H9 (cell line): ENCODE data around the gene TMEM178B. TPM values are rescaled to one million over a fixed set of nuclear protein-coding genes. Genes with fewer than 3 reads are reported as not detected.

ENCODE experiments used
- DNase-seq: peaks from one replicate; pipeline ENCODE4 v3.0.0-alpha.2; 2017
- H2AFZ ChIP-seq: one replicate; pipeline ENCODE4 v1.6.1; 2013; ENCODE audit warnings: mild to moderate bottlenecking, low read length, control low read depth, moderate library complexity
- H2AK5ac ChIP-seq: 2 replicates; pipeline ENCODE4 v1.6.1; 2013; ENCODE audit warnings: low read length, control low read depth, mixed read lengths; ENCODE audit not compliant: insufficient read length
- H2BK120ac ChIP-seq: one replicate; pipeline ENCODE4 v1.6.1; 2013; ENCODE audit warnings: low read depth, mild to moderate bottlenecking, low read length, control low read depth, inconsistent platforms; ENCODE audit not compliant: poor library complexity, severe bottlenecking
- H2BK12ac ChIP-seq: 2 replicates; pipeline ENCODE4 v1.6.1; 2013; ENCODE audit warnings: low read length, control low read depth, mixed read lengths, low read depth; ENCODE audit not compliant: insufficient read length
- H2BK15ac ChIP-seq: 2 replicates; pipeline ENCODE4 v1.6.1; 2013; ENCODE audit warnings: low read depth, low read length, control low read depth
- H2BK20ac ChIP-seq: one replicate; pipeline ENCODE4 v1.6.1; 2013; ENCODE audit warnings: low read depth, mild to moderate bottlenecking, low read length, control low read depth, inconsistent platforms; ENCODE audit not compliant: poor library complexity, severe bottlenecking
- H2BK5ac ChIP-seq: 2 replicates; pipeline ENCODE4 v1.6.1; 2013; ENCODE audit warnings: low read length, control low read depth, mixed read lengths; ENCODE audit not compliant: insufficient read length
- H3K14ac ChIP-seq: 2 replicates; pipeline ENCODE4 v1.6.1; 2013; ENCODE audit warnings: low read length, control low read depth; ENCODE audit not compliant: insufficient read depth
- H3K18ac ChIP-seq: 2 replicates; pipeline ENCODE4 v1.6.1; 2013; ENCODE audit warnings: low read depth, mild to moderate bottlenecking, mixed read lengths, low read length, control low read depth; ENCODE audit not compliant: insufficient read length
- H3K23ac ChIP-seq: 2 replicates; pipeline ENCODE4 v1.6.1; 2013; ENCODE audit warnings: low read length, control low read depth, mixed read lengths, low read depth; ENCODE audit not compliant: insufficient read length
- H3K23me2 ChIP-seq: 2 replicates; pipeline ENCODE4 v1.6.1; 2013; ENCODE audit warnings: low read depth, mild to moderate bottlenecking, mixed read lengths, low read length, control low read depth; ENCODE audit not compliant: insufficient read length, poor library complexity, severe bottlenecking
- H3K27ac ChIP-seq: 2 replicates; pipeline ENCODE4 v1.5.1; 2013; ENCODE audit warnings: low read length, control low read depth, mixed read lengths, low read depth; ENCODE audit not compliant: insufficient read length
- H3K27me3 ChIP-seq: 2 replicates; pipeline ENCODE4 v1.6.1; 2013; ENCODE audit warnings: low read length, control low read depth, inconsistent platforms; ENCODE audit not compliant: insufficient read depth
- H3K4ac ChIP-seq: 2 replicates; pipeline ENCODE4 v1.6.1; 2013; ENCODE audit warnings: low read depth, mild to moderate bottlenecking, control low read depth, inconsistent platforms, low read length, moderate library complexity
- H3K4me1 ChIP-seq: 2 replicates; pipeline ENCODE4 v1.6.1; 2013; ENCODE audit warnings: low read length, control low read depth, inconsistent platforms; ENCODE audit not compliant: insufficient read depth
- H3K4me2 ChIP-seq: 2 replicates; pipeline ENCODE4 v1.6.1; 2013; ENCODE audit warnings: low read length, control low read depth, mixed read lengths; ENCODE audit not compliant: insufficient read length, insufficient read depth
- H3K56ac ChIP-seq: 2 replicates; pipeline ENCODE4 v1.6.1; 2013; ENCODE audit warnings: low read depth, mild to moderate bottlenecking, mixed read lengths, low read length, control low read depth; ENCODE audit not compliant: insufficient read length
- H3K79me1 ChIP-seq: 2 replicates; pipeline ENCODE4 v1.6.1; 2013; ENCODE audit warnings: low read depth, mild to moderate bottlenecking, moderate library complexity, low read length, control low read depth, inconsistent platforms; ENCODE audit not compliant: insufficient read depth, poor library complexity, severe bottlenecking
- H3K79me2 ChIP-seq: 2 replicates; pipeline ENCODE4 v1.6.1; 2013; ENCODE audit warnings: low read length, control low read depth, inconsistent platforms; ENCODE audit not compliant: insufficient read depth
- H3K9ac ChIP-seq: 2 replicates; pipeline ENCODE4 v1.6.1; 2013; ENCODE audit warnings: low read length, control low read depth, mixed read lengths; ENCODE audit not compliant: insufficient read length; ENCODE audit errors: extremely low read depth
- H3K9me3 ChIP-seq: one replicate; pipeline ENCODE4 v1.6.1; 2013; ENCODE audit warnings: low read depth, low read length, inconsistent platforms; ENCODE audit not compliant: control insufficient read depth
- H3T11ph ChIP-seq: one replicate; pipeline ENCODE4 v1.6.1; 2013; ENCODE audit warnings: mild to moderate bottlenecking, low read length, control low read depth, inconsistent platforms
- H4K20me1 ChIP-seq: one replicate; pipeline ENCODE4 v1.6.1; 2013; ENCODE audit not compliant: control insufficient read depth, insufficient read length, insufficient read depth
- H4K5ac ChIP-seq: 2 replicates; pipeline ENCODE4 v1.6.1; 2013; ENCODE audit warnings: low read depth, mild to moderate bottlenecking, mixed read lengths, low read length, control low read depth; ENCODE audit not compliant: insufficient read length
- H4K8ac ChIP-seq: replicated peaks from 2 replicates; pipeline ENCODE4 v1.6.1; 2013; ENCODE audit warnings: low read length, control low read depth, mixed read lengths, low read depth; ENCODE audit not compliant: insufficient read length
- H4K91ac ChIP-seq: 2 replicates; pipeline ENCODE4 v1.6.1; 2013; ENCODE audit warnings: low read depth, mild to moderate bottlenecking, moderate library complexity, mixed read lengths, low read length, control low read depth; ENCODE audit not compliant: insufficient read length
- H3K27ac Mint-ChIP-seq, 3 experiments: 2 replicates in 2 of 3; 3 replicates in 1 of 3; pipeline ENCODE4 v1.8.0; 2020 to 2021; ENCODE audit warnings: mixed read lengths in 3 of 3, mild to moderate bottlenecking in 1 of 3, moderate library complexity in 1 of 3
- H3K27me3 Mint-ChIP-seq: 2 replicates; pipeline ENCODE4 v1.8.0; 2021; ENCODE audit warnings: low read depth, mild to moderate bottlenecking, moderate library complexity, mixed read lengths
- H3K36me3 Mint-ChIP-seq, 3 experiments: 2 replicates in 2 of 3; 3 replicates in 1 of 3; pipeline ENCODE4 v1.8.0; 2020 to 2021; ENCODE audit warnings: low read depth in 3 of 3, mixed read lengths in 3 of 3; ENCODE audit not compliant: insufficient read depth in 1 of 3
- H3K4me1 Mint-ChIP-seq, 2 experiments: 2 replicates each; pipeline ENCODE4 v1.8.0; 2020; ENCODE audit warnings: mixed read lengths in 2 of 2
- H3K4me3 Mint-ChIP-seq, 2 experiments: 2 replicates in 1 of 2; 3 replicates in 1 of 2; pipeline ENCODE4 v1.8.0; 2020 to 2021; ENCODE audit warnings: mild to moderate bottlenecking in 2 of 2, mixed read lengths in 2 of 2, moderate library complexity in 1 of 2
- H3K9me3 Mint-ChIP-seq, 2 experiments: 2 replicates in 1 of 2; 3 replicates in 1 of 2; pipeline ENCODE4 v1.8.0; 2020; ENCODE audit warnings: mild to moderate bottlenecking in 2 of 2, mixed read lengths in 2 of 2, moderate library complexity in 1 of 2
- WGBS: extraction: QIAGEN DNeasy Blood & Tissue Kit; methylation state at CpG from one replicate; pipeline ENCODE4 v1.1.7; 2013; ENCODE audit warnings: missing lambda C conversion rate, low lambda C conversion rate, mixed read lengths; ENCODE audit not compliant: insufficient read length; ENCODE audit errors: extremely low coverage; 5-methylcytosine and 5-hydroxymethylcytosine counted together
- total RNA-seq: library from RNA; stranded (reverse); gene quantifications from 2 replicates; pipeline ENCODE4 v1.2.1, GENCODE V29; 2021
- TF ChIP-seq, protein P1 (sequence below): fragments of 200-600 bp; sonication (generic); conservative IDR thresholded peaks from 3 replicates; pipeline ENCODE4 v1.8.0; 2021; ENCODE audit warnings: antibody characterized with exemption, mild to moderate bottlenecking

The TMEM178B gene
- total RNA-seq, 1 experiment from 2014 or later = 11.3 TPM

DNA sequence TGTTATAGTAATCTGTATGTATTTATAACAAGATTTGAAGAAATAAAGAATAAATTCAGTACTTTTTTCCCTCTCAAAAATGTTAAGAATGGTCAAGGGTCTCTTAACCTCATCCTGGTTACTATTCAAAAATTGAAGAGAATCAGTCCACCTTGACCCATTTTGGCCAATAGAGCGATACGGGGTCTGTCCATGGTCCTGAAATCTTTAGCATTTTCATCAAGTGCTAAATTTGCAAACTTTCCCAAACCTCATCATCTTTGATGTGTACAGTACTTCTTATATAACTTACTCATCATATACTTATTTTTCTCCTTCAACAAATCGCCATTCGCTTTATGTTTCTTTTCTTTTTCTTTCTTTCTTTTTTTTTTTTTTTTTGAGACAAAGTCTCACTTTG, 23.6 kb downstream of the TMEM178B start:
- H2BK15ac ChIP-seq = no peak overlapping the region
- no peaks in the 10 kb centered on the region for H3K27me3 ChIP-seq
- H4K91ac ChIP-seq = no peak overlapping the region
- H3K4me1 ChIP-seq = peaks cover 14% of the 10 kb centered on the region
- Mint-ChIP-seq H3K9me3 (no peaks in the 10 kb centered on the region), H3K27me3 (no peaks in the 10 kb centered on the region), H3K4me3 (no peak overlapping the region), H3K27ac (no peak overlapping the region), H3K36me3 (no peaks in the 10 kb centered on the region), H3K4me1 (peaks cover 3 to 11% of the 10 kb centered on the region in 2 experiments; a peak in 3 of 4 replicates)
- H3K4ac ChIP-seq = no peak overlapping the region
- no peaks in the 10 kb centered on the region for H3K79me2 ChIP-seq
- H3K27ac ChIP-seq = no peak overlapping the region
- H4K20me1 ChIP-seq = no peaks in the 10 kb centered on the region
- H2AK5ac ChIP-seq = no peak overlapping the region
- no peak overlapping the region for H3K14ac ChIP-seq
- no peak overlapping the region for H2BK120ac ChIP-seq
- H2BK5ac ChIP-seq = no peak overlapping the region
- H4K8ac ChIP-seq = no peak overlapping the region
- DNase-seq = no peak
- H3K56ac ChIP-seq = no peak overlapping the region
- WGBS = 100% methylated on average over 2 of the region's 4 CpGs
- no peaks in the 10 kb centered on the region for H3K9me3 ChIP-seq
- no peaks in the 10 kb centered on the region for H3K23me2 ChIP-seq
- H2BK20ac ChIP-seq = no peak overlapping the region
- no peak overlapping the region for H3K9ac ChIP-seq
- H3K4me2 ChIP-seq = no peak overlapping the region
- H2AFZ ChIP-seq = no peak overlapping the region
- no peak overlapping the region for H4K5ac ChIP-seq
- no peak overlapping the region for H3K23ac ChIP-seq
- no peak overlapping the region for H3T11ph ChIP-seq
- no peak overlapping the region for H3K18ac ChIP-seq
- H3K79me1 ChIP-seq = no peaks in the 10 kb centered on the region
- H2BK12ac ChIP-seq = no peak overlapping the region
- TF ChIP-seq, protein P1, sequence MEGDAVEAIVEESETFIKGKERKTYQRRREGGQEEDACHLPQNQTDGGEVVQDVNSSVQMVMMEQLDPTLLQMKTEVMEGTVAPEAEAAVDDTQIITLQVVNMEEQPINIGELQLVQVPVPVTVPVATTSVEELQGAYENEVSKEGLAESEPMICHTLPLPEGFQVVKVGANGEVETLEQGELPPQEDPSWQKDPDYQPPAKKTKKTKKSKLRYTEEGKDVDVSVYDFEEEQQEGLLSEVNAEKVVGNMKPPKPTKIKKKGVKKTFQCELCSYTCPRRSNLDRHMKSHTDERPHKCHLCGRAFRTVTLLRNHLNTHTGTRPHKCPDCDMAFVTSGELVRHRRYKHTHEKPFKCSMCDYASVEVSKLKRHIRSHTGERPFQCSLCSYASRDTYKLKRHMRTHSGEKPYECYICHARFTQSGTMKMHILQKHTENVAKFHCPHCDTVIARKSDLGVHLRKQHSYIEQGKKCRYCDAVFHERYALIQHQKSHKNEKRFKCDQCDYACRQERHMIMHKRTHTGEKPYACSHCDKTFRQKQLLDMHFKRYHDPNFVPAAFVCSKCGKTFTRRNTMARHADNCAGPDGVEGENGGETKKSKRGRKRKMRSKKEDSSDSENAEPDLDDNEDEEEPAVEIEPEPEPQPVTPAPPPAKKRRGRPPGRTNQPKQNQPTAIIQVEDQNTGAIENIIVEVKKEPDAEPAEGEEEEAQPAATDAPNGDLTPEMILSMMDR = no peak
